Mesothelial cell of epicardium (in vitro differentiated cells): ENCODE measurements around the gene EVX1. TPM values are rescaled to one million over a fixed set of nuclear protein-coding genes. Genes with fewer than 3 reads are reported as not detected.
A peak's percentile ranks its signal among the peaks of the same experiment; 100 is the strongest.

Experiments
- DNase-seq, 2 experiments: peaks; one replicate each; pipeline ENCODE4 v3.0.0; 2021; ENCODE audit warnings: low spot score in 2 of 2; ENCODE audit not compliant: unreplicated experiment in 2 of 2
- H3K27ac Mint-ChIP-seq: 2 replicates; pipeline ENCODE4 v1.8.0; 2021; ENCODE audit warnings: mixed read lengths
- H3K27me3 Mint-ChIP-seq: 2 replicates; pipeline ENCODE4 v1.8.0; 2021; ENCODE audit warnings: low read depth, mixed read lengths
- H3K36me3 Mint-ChIP-seq: 2 replicates; pipeline ENCODE4 v1.8.0; 2021; ENCODE audit warnings: mixed read lengths
- H3K4me1 Mint-ChIP-seq: 2 replicates; pipeline ENCODE4 v1.8.0; 2021; ENCODE audit warnings: mixed read lengths
- H3K4me3 Mint-ChIP-seq: 2 replicates; pipeline ENCODE4 v1.8.0; 2021; ENCODE audit warnings: mild to moderate bottlenecking, moderate library complexity, mixed read lengths
- H3K9me3 Mint-ChIP-seq: 2 replicates; pipeline ENCODE4 v1.8.0; 2021; ENCODE audit warnings: mixed read lengths
- total RNA-seq: library from RNA; stranded (reverse); gene quantifications from 3 replicates; pipeline ENCODE4 v1.2.1, GENCODE V29; 2021
- TF ChIP-seq, protein P1 (sequence below): fragments of 200-600 bp; sonication (generic); IDR thresholded peaks from one replicate; pipeline ENCODE4 v1.5.0; 2021; ENCODE audit warnings: antibody characterized with exemption; ENCODE audit not compliant: unreplicated experiment

EVX1 gene
- total RNA-seq, 1 donor from 2014 or later = 1.4 TPM

DNA sequence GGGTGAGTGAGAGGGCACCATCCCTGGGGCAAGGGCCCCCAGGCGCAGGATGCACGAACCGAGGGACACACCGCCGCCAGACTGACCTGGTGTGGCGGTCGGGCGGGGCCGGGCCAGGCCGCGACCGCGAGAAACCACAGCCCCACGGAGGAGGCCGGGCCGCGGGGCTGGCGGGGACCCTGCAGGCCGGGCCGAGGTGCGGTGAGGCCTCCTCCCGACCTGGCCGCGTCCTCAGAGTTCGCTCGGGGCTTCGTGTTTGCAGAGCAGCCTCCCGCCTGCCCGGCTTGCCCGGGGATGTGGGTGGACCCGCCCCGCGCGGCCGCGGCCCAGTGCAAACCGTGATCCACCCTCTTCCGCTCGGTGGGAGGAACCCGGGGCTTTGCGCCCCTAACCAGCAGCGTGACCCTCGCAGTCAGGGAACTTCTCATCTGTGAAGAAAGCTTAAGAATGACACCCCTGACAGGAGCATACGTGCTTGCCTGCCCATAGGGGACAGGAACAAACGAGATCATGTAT is 22.1 kb upstream of the EVX1 start:
- no peak overlapping the region for H3K27ac Mint-ChIP-seq
- peaks cover 90% of the 10 kb centered on the region for H3K27me3 Mint-ChIP-seq
- H3K4me1 Mint-ChIP-seq = peaks cover 6% of the 10 kb centered on the region
- DNase-seq = no peak
- TF ChIP-seq, protein P1, sequence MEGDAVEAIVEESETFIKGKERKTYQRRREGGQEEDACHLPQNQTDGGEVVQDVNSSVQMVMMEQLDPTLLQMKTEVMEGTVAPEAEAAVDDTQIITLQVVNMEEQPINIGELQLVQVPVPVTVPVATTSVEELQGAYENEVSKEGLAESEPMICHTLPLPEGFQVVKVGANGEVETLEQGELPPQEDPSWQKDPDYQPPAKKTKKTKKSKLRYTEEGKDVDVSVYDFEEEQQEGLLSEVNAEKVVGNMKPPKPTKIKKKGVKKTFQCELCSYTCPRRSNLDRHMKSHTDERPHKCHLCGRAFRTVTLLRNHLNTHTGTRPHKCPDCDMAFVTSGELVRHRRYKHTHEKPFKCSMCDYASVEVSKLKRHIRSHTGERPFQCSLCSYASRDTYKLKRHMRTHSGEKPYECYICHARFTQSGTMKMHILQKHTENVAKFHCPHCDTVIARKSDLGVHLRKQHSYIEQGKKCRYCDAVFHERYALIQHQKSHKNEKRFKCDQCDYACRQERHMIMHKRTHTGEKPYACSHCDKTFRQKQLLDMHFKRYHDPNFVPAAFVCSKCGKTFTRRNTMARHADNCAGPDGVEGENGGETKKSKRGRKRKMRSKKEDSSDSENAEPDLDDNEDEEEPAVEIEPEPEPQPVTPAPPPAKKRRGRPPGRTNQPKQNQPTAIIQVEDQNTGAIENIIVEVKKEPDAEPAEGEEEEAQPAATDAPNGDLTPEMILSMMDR = no peak
- H3K9me3 Mint-ChIP-seq = no peaks in the 10 kb centered on the region
- H3K36me3 Mint-ChIP-seq = no peaks in the 10 kb centered on the region
- no peak overlapping the region for H3K4me3 Mint-ChIP-seq

DNA sequence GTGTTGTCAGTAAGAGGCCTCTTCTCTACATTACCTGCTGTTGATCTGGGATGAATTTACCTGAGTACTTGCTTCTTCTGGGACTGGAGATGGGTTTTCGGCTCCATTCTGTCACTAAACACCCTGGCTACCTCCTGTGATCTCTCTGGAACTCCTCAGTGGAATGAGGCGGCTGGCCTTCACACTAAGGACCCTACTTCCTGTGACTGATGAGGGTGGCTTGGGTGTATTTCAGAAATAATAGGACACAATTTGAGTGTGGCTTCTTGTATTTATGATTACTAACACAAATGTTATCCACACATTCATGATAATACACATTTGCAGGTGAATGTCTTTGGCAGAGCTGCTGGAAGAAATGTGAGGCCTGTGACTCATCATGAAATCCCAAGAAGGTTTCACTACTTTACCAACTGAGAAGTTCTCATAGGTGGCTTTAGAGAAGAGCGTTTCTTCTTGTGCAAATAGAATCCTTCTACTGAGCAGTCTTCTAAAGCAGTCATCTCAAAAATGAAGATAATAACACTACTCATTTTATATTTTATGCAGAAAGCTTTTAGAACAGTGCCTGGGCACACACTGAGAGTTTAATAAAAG is 21.3 kb upstream of the EVX1 start:
- peaks cover 90% of the 10 kb centered on the region for H3K27me3 Mint-ChIP-seq
- H3K9me3 Mint-ChIP-seq = no peaks in the 10 kb centered on the region
- TF ChIP-seq, protein P1 = no peak
- no peak for DNase-seq
- no peak overlapping the region for H3K27ac Mint-ChIP-seq
- H3K4me3 Mint-ChIP-seq = no peak overlapping the region
- H3K36me3 Mint-ChIP-seq = no peaks in the 10 kb centered on the region
- peaks cover 2% of the 10 kb centered on the region for H3K4me1 Mint-ChIP-seq

DNA sequence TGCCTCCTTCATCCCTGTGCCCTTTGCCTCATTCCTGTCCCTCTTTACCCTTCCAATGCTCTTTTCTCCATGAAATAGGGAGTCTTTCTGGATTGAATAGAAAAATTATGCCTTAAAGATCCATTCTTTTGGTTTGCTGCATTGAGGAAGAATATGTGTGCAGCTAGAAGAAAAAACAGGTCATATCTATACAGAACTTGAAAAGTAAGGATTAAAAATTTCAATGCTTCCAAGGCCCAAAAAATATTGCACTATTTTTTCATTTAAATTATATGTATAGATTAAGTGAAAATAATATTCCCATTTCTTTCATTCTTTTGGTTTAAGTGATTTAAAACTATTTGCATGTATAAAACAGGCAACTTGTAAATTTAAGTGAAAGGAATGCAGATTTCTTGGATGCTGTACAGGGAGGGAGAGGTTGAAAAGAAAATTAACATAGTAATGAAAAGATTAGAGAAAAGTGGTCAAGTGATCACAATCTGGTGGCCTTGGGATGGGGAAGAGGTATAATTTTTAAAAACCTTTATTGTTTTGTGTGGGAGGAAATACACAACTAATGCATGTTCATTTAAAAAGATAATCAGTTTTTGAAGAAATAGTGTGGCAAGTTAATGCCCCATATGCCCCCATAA is 18.5 kb upstream of the EVX1 start:
- no peak overlapping the region for H3K27ac Mint-ChIP-seq
- TF ChIP-seq, protein P1 = no peak
- no peaks in the 10 kb centered on the region for H3K36me3 Mint-ChIP-seq
- DNase-seq = no peak
- peaks cover 6% of the 10 kb centered on the region for H3K4me1 Mint-ChIP-seq
- peaks cover 96% of the 10 kb centered on the region for H3K27me3 Mint-ChIP-seq
- H3K4me3 Mint-ChIP-seq = no peak overlapping the region
- H3K9me3 Mint-ChIP-seq = no peaks in the 10 kb centered on the region

DNA sequence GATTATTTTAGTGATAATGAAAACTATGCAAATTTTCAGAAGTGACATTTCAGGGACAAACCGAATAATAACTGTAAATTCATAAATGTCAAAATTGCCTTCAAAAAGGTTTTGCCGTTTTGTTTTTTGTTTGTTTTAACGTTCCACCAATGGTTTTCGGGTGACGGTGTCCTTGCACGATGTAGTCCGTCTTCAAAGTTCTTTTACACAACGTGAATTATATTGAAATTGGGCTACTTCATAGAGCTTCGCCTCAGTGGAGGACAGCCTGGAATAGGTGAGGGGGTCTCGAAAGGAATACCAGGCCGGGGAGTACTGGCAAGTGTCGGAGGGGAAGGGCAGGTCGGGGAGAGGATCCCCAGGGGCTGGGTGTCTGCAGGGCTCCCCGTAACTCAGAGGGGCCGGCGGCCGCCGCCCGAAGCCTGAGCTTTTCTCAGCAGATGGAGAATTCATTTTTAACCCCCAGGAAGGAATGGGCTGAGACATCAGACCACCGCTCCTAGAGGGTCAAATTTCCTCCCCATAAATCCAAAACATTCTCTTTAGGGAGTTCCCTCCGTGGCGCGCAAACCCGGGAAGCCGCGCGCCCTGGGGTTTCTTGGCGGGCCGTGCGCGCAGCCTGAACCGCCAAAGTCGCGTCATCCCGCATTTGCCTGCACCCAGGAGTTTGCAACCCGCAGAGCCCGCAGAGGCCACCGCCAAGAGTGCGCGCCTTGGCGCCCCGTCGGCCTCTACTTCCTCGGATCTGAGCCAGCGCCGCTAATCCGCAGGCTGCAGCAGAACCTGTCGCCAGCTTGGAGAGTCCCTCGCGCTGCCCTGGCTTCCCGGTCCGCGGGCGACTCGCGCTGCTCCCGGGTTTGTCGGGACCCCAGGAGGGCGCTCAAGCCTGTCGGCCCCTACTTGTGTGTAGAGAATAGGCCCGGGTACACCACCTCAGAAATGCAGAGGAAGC is 17.3 kb upstream of the EVX1 start:
- peaks cover 93% of the 10 kb centered on the region for H3K27me3 Mint-ChIP-seq
- H3K4me1 Mint-ChIP-seq = peaks cover 6% of the 10 kb centered on the region
- TF ChIP-seq, protein P1 = no peak
- no peak overlapping the region for H3K27ac Mint-ChIP-seq
- DNase-seq = peak in 1 of 2 experiments; percentile 62
- no peaks in the 10 kb centered on the region for H3K9me3 Mint-ChIP-seq
- H3K4me3 Mint-ChIP-seq = peak overlapping the region; percentile 58
- no peaks in the 10 kb centered on the region for H3K36me3 Mint-ChIP-seq

DNA sequence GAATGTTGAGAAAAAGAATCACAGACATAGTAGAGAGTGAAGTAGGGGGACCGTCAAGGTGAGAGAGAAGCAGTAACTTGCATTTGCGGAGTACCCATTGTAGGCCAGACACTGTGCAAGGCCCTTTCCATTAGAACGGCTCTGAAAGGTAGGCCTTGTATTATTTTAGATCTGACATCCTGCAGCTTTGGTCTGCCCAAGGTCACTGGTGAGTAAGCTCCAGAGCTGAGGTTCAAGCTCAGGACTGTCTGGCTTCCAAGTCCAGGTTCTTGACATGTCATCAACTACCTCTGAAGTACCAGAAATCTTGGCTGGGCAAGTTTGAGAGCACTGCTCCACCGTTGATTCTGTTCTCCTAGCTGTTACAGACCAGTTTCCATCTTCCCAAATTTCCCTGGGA is 13.2 kb upstream of the EVX1 start:
- Mint-ChIP-seq H3K36me3 (no peaks in the 10 kb centered on the region), H3K9me3 (no peaks in the 10 kb centered on the region), H3K4me1 (peaks cover 6% of the 10 kb centered on the region), H3K4me3 (no peak overlapping the region), H3K27me3 (peaks cover 71% of the 10 kb centered on the region), H3K27ac (no peak overlapping the region)
- no peak for DNase-seq
- TF ChIP-seq, protein P1 = no peak
